GM20000 (cell line): ENCODE results near the gene NAV3.

Experiments
- DNase-seq: peaks from one replicate; pipeline ENCODE4 v3.0.0; 2012; ENCODE audit warnings: low spot score
- TF ChIP-seq, protein P1 (sequence below): IDR thresholded peaks from 2 replicates; pipeline ENCODE4 v1.5.1; 2012; ENCODE audit warnings: mild to moderate bottlenecking, control low read depth; ENCODE audit errors: extremely low read depth, missing control alignments

Gene NAV3

DNA sequence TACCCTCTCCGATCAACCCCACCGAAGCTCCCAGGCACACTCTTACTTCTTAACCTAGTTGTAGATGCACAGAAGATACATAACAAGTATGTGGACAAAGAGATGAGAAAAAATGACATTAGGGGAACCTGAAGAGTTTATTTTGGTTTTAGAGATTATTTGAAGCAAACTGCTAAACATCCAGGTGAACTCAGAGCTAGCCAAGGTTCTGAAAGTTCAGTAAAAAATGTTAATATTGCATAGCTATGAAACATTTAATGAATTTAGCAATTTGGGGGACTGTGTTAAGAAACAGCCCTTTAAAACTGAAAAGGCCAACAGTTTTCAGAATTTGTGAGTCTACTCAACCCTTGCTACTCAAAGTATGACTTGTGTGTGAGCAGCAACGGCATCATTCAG, 174.4 kb downstream of the NAV3 start:
- no peak for DNase-seq

DNA sequence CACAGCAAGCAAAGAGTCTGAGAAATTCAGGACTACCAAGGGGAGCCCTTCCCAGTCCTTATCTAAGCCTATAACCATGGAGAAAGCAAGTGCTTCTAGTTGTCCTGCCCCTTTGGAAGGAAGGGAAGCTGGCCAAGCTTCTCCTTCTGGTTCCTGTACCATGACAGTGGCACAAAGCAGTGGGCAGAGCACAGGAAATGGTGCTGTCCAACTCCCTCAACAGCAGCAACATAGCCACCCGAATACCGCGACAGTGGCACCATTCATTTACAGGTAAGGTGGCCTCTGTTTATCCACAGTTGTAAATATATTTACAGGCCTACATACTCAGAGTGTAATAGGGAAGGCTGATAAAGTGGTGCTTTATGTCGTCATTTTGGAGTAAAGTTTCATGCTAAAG, 176.5 kb downstream of the NAV3 start:
- TF ChIP-seq, protein P1, sequence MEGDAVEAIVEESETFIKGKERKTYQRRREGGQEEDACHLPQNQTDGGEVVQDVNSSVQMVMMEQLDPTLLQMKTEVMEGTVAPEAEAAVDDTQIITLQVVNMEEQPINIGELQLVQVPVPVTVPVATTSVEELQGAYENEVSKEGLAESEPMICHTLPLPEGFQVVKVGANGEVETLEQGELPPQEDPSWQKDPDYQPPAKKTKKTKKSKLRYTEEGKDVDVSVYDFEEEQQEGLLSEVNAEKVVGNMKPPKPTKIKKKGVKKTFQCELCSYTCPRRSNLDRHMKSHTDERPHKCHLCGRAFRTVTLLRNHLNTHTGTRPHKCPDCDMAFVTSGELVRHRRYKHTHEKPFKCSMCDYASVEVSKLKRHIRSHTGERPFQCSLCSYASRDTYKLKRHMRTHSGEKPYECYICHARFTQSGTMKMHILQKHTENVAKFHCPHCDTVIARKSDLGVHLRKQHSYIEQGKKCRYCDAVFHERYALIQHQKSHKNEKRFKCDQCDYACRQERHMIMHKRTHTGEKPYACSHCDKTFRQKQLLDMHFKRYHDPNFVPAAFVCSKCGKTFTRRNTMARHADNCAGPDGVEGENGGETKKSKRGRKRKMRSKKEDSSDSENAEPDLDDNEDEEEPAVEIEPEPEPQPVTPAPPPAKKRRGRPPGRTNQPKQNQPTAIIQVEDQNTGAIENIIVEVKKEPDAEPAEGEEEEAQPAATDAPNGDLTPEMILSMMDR, result no peak
- no peak for DNase-seq

More for the DNA sequence above, 174.4 kb downstream of the NAV3 start:
- TF ChIP-seq, protein P1, result no peak

DNA sequence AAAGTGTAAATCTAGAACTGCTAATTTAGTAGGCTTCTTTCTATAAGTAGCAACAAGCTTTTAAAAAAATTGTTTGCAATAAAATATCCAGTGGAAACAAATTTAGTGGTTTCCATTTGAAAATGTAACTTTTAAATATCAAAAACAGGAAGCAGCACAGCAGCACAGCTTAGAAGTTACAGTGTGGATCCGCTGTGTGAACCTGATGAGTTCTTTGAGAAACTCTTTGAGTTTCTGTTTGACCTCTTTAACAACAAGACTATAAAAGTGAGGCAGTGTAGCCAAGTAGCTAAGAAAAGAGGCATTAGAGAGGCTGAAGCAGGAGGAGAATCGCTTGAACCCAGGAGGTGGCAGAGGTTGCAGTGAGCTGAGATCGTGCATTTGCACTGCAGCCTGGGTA, 178.3 kb downstream of the NAV3 start:
- TF ChIP-seq, protein P1, result no peak
- DNase-seq, result no peak

DNA sequence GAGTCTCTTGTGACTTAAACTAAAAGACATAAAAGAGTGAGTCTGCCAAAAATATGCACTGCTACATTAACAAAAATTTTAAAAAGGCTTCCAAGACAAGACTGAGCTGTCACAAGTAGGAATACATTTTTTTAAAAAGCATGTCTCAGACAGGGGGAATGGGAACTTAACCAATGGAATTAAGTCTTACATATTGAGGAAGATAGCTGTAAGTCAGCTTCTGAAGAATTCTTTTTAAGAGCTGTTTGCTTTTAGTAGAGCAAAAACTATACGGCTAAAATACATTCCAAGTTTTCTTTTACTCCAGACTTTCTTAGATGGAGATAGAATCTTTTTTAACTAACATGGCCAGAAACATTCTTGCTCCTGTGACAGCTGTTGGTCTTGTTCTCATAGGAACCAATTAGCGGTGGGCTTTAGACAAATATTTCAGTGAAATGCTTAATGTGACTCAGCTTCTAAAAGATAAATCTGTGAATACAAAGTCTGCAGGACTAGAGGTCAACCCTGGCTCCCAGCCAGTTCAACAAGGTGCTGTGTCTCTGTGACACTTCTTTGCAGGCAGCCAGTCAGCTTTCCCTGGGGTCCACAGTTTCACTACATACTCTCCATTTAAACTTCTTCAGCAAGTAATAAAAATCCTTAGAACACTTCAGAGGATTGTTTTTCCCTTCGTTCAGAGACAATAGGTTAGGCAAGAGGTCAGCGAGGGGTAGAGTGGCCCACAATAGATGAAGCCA, 187.6 kb downstream of the NAV3 start:
- TF ChIP-seq, protein P1, result no peak
- DNase-seq, result no peak

DNA sequence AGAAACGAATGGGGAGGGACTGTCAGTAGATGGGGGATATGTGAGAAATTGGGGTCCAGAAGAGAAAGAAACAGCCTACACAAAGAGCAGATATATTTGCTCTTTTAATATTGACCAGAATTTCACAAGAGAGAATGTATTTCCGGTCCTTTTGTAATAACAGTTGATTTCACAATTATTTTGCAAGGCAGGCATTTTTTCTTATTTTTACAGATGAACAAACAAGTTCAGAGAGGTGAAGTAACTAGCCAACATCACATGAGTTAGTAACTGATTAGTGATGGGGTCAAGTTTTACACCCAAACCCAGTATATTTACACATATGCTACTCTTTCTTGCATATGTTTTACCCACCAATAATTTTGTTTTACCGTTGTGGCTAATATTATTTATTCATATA, 188.2 kb downstream of the NAV3 start:
- DNase-seq, result no peak

DNA sequence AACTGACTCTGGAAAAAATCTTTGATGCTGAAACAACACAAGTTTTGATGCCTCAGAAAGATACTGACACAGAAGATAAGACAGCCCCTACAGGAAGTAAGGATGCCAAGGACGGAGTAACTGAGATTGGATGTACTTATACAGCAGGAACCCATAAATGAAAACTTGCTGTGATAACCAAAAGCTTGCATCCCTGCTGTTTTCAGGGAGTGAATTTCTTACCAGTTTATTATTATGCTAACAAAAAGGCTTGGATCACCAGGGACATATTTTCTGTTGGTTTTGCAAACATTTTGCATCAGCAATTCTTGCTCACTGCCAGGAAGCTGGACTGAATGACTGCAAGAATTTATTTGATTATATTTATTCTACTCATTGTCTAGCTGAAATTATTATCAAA, 197.7 kb downstream of the NAV3 start:
- TF ChIP-seq, protein P1, result no peak
- no peak for DNase-seq

More for the DNA sequence above, 188.2 kb downstream of the NAV3 start:
- TF ChIP-seq, protein P1, result no peak

DNA sequence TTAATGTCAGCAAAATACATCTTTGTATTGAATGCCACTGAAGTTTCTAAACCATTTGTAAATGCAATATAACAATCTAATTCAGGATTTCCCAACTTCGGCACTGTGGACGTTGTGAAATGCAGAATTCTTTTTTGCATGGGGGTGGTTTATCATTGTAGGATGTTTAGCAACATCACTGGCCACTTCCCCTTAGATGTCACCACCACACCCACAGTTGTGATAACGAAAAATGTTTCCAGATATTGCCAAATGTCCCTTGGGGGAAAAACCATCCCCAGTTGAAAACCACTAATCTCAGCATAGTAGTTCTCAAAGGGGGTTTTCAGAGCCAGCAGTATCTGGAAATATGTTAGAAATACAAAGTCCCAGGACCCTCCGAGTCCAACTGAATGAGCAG, 203.3 kb downstream of the NAV3 start:
- DNase-seq, result no peak
- TF ChIP-seq, protein P1, result no peak
